GM10266 (cell line): ENCODE data around the gene GCFC2.

Experiments used
- DNase-seq: peaks from one replicate; pipeline ENCODE4 v3.0.0; 2012; ENCODE audit errors: extremely low spot score
- CTCF ChIP-seq: IDR thresholded peaks from 2 replicates; pipeline ENCODE4 v1.5.1; 2012; ENCODE audit warnings: mild to moderate bottlenecking, low read depth; ENCODE audit not compliant: control insufficient read depth, insufficient read depth; ENCODE audit errors: missing control alignments

GCFC2 gene

DNA sequence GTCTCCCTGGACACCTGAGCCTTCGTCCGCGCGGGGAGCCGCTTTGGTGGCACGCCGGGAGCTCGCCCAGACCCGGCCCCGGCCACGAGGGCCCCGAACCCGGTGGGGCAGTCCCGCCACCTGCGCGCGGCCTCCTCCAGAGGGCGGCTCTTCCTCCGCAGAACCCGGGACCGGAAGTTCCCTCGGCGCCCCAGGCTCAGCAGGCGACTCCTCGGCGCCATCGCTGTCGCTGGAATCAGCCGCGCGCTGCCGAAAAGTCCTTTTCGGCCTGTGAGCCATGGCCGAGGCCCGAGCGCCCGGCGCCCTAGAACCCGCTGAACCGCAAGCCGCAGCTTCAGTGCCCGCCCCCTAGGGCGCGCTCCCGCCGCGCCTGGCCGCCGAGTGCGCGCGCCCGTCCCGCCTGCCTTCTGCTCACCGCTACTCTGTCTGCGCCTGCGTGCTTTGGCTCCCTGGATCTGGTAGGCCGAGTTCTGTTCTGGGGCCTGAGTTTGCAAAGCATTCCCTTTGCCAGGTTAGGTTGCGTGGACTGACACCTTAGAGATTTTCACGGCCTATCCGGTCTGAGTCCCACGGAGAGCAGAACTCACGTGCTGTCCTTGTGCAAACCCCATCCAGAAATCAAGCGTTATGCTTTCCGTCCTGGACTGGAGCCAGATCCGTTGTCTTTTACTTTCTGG, at the start of gene GCFC2:
Gene GCFC2 (minus strand): TSS at position 339 of the 677 bp plus-strand sequence. CDS start 60 bp downstream, at position 279.
- peak; percentile 43 for TF ChIP-seq CTCF
- peak; percentile 94 for DNase-seq

GRCh38 chr2:75752828-75753227, 42.1 kb upstream of the GCFC2 start:
- no peak for DNase-seq
- no peak for TF ChIP-seq CTCF

DNA sequence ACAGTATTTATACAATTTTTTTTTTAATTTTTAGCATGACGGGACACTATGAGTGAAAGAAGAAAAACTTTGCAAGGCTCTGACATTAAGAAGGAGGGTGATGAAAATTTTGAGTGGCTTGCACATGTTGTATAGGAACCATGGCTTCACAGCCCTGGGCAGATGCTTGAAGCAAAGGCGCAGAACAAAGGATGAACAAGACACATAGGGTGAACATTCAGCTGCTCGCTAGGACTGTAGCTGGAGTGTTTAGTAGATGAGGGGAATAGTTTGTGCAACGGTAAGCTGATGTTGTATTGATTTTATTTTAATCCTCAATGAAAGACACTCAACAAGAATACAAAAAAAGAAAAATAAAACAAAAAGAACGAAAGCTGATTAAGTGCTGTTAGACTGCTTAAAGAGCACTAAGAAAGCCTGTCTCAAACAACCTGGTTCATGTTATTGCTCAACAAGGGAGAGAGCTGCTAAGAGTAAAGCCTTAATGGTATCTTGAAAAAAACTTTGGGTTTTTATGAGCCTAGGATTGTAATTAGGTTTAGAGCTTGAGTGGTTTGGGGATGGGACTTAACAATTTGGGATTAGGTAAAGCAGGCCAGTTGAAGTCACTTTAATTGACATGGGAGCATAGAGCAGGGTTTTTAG, 41.2 kb upstream of the GCFC2 start:
- no peak for TF ChIP-seq CTCF
- DNase-seq, result no peak

- no peak for DNase-seq
- TF ChIP-seq CTCF, result no peak
Measured at GRCh38 chr2:75751360-75751759, 40.6 kb upstream of the GCFC2 start.

DNA sequence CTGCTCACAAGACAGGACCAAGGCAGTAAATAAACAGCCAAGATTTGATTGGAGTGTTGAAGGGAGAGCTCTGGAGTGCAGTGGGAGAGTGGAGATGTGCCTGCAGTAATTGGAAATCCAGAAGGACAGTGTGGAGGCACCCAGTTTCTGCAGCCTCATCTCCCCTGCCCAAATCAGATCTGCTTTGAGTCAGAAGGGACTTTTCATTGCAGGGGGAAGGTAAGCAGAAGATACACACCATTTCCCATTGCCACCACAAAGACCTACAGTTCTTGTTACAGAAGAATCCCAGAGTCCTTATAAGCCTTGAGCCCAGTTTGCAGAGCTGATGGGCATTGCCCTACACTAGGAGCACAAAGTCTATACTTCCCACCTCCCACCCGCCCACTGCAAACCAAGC, 27.2 kb upstream of the GCFC2 start:
- DNase-seq, result no peak
- no peak for TF ChIP-seq CTCF

DNA sequence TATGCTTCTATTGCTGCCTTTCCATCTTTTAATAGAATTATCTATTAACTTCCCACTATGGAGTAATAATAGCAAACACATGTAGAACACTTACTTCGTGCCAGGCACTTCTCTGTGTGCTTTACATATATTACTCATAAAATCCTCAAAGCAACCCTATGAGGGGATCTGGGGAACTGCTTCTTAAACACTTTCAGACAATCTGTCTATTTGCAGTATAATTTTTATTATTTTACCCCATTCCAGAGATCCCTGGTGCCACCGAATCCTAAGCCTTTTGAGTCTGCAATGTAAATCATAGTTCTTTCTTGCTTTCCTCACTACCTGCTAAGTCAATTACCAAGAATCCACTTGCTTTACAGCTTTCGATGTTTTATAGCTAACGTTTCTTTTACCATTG, 25.6 kb upstream of the GCFC2 start:
- DNase-seq, result no peak

GRCh38 chr2:75729861-75730260, 19.1 kb upstream of the GCFC2 start:
- no peak for DNase-seq
- TF ChIP-seq CTCF, result peak; percentile 24

More for the DNA sequence above, 25.6 kb upstream of the GCFC2 start:
- TF ChIP-seq CTCF, result no peak
